ENCODE results near the gene GLI3.

GLI3 gene

DNA sequence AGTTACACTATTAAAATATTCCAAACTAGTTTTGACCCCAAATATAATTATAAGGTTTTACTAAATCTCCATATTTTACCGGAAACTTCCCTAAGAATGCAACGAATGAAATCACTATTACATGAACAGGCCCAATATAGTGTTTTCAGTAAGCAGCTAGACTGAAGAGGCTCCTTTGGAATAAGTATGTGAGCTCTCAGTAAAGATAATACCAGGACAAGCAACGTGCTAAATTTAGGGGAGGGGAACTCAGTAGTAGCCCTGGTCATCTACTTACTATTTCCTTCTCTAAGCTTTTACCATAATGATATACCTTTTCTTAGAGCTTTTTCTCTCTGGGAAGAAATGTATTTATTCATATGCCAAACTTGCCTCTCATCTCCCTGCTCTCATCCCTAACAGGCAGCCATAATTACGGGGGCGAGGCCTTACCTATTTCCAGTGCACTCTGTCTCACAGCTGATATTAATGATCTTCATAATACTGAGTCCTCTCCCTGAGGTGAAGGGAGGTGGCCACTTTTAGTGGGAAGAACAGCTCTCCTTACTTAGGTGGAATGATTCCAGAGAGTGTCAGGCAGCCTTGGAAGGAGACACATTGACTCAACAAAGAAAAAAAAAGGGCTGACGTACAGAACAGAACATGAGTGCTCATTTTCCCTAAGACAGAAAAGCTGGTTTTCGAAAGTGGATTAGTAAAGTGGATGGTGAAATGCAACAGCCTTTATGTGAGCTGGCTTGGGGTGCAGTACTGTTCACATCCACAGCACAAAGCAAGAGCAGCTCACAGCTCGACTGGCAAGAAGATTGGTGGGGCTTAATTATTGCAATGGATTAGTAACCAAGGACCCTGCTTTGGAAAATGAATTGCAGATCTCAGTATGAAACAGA lies 165.4 kb downstream of the GLI3 start:
- no peak for DNase-seq

DNA sequence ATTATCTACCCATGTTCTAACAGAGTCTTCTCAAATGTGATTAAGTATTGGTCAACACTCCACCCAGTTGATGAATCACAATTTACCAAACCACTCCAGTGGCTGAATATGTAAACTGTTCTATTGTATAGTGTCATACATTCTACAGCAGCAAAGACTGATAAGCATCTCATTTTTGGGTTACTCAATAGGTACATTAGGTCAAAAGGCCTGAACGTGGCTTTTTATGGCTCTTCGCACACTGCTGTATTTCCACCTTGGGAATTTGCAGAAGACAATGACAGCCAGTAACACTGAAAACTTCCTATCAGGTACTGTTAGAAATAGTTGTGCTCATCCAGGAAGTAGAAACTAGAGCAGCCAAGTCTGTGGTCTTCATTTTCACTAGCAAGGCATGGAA lies 166.9 kb downstream of the GLI3 start:
- DNase-seq = no peak

DNA sequence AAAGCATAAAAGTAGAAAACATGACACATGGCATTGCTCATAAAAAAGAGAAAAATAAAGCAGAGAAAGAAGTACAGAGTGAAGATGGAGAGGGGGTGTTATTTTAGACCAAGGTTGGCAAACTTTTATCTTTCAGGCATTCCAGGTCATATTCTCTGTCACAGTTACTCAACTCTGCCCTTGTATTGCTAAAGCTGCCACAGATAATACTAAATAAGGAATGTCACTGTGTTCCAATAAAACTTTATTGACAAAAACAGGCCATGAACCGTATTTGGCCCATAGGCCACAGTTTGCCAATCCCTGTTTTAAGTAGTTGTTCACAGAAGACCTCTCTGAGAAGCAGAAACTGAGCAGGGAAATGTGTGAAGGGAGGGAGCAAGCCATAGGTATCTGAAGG lies 167.4 kb downstream of the GLI3 start:
- no peak for DNase-seq

DNA sequence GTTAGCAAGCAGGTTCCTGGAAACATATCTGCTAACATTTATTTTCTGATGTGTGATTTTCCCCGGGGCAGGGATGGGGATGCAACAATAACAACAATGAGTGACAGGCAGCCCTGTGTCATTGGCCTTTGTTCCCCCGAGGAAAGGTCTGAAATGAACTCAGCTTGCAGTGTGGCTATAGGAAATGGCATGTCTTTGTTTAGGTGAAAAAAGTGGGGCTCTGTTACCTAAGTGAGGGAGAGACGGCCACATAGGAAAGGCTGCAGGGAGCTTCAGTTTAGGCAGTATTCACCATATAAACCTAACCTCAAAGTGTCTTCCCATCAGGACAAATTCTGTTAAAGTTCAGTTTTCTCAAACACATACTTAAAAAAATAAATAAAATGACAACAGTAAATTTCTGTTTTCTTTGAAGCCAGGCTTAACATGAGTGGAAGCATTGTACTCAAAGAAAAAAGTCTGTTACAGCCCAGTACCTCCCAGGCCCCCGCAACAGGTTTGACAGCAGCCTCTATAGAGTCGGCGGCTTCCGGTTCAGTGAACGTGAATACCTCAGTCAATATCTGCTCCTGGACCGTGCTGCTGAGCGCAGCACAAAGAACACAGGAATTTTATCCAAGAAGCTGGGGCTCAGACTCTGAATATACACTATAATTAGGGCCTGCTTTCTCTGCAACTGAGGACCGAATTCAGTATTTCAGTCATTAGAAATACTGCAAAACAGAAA lies 168.3 kb downstream of the GLI3 start:
- DNase-seq = no peak

DNA sequence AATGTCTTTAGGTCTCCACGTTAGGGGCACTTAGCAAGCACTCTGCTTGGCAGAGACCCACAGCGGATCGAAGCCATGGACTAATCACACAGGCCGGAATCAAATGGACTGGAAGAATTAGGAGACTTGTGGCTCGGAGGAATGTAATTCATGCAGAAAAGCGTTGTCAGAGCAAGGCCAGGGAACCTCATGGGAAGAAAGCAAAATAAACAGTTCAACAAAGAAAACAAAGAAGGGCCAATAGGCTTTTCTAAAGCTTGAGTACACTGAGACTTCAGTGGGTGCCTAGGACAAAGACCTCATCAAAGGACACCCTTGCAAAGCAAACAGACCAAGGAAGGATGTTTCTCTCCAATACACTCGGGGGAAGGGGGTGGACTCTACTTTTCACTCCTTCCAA lies 171.1 kb downstream of the GLI3 start:
- DNase-seq = no peak

DNA sequence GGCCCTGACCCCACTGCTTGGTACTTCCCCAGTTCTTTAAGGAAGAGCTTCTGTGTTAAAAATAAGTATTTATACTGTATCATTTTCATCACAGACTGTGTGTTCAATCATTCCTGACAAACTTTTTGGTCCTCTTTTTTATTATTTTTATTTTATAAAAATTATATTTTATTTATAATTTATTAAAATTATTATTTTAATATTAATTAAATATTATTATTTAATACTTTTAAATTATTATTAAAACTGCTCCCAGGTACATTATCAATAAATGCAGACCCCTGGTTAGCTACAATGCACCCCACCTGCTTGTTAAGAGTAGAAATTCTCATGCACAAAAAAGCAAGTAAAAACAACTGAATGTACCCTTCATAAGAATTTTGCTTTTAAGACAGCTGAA lies 172.0 kb downstream of the GLI3 start:
- no peak for DNase-seq

DNA sequence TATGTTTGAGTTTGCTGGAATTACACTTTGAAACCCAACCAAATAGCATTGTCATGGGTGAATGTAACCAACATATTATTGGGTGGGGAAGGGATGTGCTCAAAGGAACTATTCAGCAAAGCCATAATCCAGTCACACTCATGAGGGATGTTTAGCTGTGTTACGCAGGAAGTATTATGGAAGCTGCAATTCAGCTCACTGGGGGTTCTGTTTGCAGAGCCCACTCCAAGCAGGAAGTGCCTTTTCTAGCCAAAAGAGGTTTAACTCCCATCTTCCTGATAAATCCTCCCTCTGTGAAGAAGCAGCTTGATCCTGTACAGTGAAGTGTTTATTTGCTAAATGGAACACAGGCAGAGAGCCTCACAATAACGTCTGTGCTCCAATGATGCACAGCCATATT lies 172.5 kb downstream of the GLI3 start:
- DNase-seq = no peak

DNA sequence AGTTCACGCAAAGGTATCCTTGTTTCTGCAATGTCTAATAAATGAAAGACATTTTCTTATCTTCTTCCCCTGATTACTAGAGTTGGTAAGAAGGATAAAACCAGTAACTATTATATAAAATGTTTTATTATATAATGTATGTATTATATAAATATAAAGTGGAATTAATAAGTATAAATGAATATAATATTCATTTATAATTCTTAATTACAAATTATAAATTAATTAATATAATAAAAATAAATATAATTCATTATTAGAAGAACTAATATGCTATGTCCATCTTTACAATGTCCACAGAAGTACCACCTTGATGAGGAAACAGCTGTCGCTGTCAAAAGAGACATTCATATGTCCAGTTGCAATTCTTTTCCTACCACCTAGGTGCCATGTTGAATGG lies 177.7 kb downstream of the GLI3 start:
- no peak for DNase-seq

DNA sequence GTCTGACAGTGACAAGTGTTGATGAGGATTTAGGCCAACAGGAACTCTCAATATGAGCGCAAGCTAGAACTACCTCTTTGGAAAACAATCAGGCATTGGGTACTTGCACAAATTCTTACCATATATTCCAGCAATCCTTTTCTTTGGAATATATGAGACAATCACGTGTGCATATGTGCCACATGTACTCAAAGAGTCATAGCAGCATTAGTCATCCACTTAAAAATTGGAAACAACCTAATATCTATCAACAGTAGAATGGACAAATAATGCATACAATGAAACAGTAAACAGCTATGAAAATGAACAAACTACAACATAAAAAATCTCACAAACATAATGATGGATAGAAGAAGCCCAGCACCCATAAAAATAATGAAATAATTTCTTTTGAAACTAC lies 179.7 kb downstream of the GLI3 start:
- no peak for DNase-seq

DNA sequence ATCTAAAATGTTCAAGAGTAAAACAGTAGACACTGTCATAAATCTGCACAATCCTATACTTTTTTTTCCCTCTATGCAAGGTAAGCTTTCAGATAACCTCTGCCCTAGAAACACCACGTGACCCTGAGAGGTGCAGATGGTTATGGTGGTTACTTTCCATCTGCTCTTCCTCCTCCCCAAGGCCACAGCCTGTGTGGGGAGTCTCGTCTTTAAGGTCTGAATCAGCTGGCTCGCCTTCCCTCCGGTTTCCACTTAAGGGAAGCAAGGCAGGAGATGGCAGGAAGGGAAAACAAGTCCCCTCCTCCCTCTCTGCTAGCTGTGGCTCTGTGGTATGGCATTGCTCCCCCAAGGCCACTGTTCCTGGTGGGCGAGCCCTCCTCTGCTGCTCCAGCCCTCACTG lies 181.8 kb downstream of the GLI3 start:
- no peak for DNase-seq

DNA sequence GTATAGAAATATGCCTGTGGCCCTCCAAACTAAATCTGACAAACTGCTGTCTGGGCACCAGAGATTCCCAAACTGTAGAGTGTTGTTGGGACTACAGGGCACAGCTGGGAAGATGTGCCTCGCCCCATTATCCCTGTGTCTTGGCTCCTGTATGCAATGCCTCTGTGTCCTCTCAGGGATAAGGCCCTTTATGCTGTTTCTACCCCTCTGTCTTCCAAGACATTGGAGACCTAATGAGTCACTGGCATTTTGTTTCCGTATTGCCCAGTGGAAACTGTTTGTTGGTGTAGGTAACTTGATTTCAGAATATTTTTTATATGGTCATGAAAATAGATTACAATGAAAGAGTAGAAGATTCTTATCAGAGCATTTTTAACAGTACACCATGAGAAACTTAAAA lies 183.2 kb downstream of the GLI3 start:
- no peak for DNase-seq

DNA sequence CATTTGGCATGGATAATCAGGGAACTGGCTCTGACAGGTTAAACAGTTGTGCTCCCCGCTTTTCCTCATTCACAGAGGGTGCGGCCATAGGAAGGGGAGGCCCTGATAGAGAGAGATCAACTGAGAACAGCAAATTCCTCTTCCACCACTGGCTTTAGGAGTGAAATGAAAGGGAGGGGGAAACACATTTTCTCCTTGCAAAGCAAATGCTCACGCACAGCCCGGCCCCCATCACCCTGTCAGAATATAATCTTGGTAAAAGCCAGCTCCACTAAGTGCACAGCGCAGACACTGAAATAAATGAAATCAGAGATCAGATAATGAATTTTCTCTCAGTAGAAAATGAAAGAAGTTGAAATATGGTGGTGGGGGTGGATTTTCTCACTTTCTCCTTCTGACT lies 187.2 kb downstream of the GLI3 start:
- no peak for DNase-seq

DNA sequence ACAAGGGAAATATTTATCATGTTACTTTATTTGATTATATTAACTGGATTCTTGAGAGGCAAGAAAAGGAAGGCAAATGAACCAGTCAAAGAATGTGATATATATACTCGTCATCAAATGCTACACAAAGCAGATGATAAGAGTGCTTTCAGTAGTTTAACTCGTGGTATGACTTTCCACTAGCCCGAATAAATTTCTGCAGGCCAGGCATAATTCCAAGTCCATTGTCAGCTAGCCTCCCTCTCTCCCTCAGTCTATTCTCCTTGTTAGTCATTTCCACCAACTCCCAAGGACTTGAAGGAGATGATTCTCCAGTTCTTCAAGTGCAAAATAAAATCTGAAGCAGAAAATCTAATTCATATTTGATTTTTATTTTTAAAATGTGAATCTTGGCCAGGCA lies 190.5 kb downstream of the GLI3 start:
- no peak for DNase-seq

DNA sequence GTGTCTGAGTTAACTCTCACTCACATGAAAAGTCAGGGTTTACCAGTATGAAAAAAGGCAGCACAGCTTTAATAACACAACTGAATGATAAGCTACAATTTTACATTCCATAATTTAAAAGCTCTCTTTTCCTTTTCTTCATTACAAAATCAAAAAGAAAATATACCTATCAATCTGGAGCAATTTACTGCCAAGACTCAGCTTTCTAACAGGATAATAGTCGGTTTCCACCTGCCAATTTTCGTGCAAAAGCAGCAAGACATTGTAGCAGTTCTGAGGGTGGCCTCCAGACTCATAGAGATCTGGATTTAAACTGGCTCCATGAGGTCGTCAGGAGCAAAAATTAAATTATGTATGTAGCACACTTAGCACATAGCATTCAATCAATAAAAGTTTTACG lies 191.0 kb downstream of the GLI3 start:
- no peak for DNase-seq

DNA sequence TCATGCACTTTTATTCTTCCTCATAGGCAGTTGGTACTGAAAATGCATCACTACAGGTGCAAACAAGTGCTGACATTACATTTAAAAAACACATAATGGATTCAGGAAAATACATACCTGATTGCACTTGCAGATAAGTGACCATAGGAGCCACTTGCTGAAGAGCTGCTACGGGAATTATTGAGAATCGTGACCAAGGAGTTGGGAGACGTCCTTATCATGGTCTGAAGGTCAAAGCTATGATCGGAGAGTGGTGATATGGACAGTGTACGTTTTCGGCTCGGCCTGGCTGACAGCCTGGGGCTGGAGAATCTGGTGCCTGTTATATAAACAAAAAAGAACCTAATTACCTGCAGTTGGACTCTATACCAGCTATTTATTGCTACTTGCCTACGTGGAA lies 197.1 kb downstream of the GLI3 start:
- no peak for DNase-seq

DNA sequence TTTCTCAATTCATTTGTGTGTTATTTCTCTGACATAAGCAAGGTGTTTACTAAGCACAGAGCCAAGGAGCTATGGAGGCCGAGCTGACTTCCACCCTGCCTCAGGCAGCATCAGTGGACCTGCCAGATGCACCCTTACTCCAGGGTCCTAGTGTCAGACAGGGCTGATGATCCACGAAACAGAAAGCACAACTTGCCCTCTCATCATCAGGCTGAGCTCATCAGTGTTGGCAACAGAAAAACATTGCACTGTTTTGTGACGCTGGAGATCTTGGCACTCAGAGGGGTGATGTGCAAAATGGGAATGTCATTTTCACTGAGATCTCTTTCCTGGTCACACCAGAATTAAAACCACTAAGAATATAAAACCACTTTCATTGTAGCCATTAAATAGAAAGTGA lies 201.8 kb downstream of the GLI3 start:
- DNase-seq = no peak

DNA sequence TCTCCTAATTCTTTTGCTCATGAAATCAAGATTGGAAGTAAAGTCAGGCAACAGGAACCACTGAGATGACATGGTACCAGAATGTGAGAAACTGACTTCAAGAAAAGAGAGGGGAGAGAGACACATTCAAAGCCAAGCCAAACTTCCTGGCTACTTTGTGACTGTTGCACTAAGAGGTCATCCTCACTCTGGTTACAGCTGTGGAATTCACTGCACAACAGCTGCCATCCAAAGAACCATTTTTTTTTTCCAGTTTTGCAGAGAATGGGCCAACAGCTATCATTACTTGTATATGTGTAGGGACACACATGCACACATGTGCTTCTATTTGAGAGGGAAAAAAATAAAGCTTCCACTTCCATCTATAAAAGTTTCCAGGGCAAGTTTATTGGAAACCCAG lies 203.5 kb downstream of the GLI3 start:
- no peak for DNase-seq

DNA sequence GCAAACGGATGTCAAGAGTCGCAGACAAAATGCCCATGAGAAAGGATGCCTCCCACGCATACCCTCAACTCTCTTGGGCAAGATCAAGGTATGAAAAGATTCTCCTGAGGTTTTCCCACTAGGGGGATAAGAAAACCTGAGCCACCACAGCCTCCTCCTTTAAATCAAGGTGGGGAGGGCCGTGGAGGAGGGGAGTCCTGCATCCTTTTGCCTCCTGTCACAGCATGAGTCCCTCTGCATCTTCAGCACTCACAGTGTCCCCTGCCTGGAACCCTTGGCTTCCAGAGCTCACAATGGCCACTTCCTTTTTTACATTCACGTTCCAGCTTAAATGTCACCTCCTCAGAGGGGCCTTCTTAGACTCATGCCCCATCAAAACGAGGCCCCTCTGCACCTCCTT lies 207.6 kb downstream of the GLI3 start:
- no peak for DNase-seq

DNA sequence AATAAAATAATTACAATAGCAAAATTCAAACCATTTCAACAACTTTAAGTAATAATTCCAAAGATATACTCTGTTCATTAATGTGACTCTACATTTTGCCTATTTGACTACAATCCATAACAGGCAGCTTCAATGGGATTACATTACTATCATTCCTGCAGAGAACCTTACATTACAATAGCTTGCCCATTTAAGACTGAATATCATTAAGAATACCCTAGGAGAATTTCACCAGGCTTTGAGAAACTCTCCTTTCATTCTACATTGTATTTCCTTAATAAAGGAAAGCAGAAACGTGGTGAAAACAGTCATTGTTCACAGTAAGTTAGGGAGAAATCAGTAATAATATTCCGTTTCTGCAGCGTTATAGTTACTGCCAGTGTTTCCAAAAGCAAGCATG lies 209.5 kb downstream of the GLI3 start:
- DNase-seq = no peak

DNA sequence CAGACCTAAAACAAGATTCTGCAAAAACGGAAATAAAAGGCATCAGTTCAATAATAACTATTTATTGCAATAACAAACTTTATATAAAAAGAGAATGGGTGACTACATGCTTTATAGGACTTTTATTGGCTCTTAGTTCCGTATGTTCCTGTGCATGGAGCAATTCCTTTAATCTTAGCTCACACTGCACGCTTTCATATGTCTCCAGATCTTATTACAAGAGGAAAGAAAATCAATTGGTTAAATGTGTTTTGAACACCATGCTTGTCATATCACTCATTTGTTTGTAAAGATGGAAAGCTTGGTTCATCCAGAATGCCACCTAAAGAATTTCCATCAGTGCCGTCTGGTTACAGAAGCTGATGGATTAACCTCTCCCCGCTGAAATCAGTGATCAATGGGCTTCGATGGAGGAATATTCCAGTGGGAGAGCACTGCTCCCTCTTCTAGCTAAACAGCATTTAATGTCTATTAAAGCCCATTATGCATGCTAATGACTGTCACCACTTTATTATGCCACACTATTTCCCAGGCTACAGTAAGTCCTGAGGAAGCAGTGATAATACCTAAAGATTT lies 210.3 kb downstream of the GLI3 start:
- DNase-seq = no peak

DNA sequence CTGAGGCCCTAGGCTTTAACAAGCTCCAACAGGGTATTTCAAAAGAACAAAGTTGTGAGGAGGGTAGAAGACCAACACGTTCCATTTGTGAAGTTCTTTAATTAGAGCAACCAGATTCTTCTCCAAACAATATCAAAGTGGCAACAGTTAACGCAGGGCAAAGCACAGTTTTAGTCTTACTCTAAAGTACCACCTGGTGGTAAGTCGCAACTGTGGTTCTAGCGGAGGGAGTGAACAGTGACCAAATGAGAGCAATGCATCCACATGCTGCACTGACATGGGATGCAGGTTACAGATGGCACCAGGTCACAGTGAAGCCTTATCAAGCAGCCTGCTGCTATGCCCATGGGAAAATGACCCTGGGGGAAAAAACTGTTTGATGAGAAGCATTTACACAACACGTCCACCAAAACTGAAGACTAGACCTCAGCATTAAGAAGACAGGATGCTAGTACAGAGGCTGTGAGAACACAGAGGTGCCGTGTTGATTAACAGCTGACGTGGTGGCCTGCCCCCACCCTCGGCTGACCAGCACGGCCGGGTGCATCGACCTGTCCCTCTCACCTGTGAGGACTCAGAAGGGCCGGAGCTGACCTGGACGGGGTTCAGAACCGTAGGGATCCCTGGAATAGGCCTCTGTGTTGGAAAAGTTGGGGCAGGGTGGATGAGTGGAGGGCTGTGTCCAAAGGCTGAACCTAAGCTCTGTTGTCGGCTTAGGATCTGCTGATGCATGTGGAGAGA lies 211.2 kb downstream of the GLI3 start:
- no peak for DNase-seq

DNA sequence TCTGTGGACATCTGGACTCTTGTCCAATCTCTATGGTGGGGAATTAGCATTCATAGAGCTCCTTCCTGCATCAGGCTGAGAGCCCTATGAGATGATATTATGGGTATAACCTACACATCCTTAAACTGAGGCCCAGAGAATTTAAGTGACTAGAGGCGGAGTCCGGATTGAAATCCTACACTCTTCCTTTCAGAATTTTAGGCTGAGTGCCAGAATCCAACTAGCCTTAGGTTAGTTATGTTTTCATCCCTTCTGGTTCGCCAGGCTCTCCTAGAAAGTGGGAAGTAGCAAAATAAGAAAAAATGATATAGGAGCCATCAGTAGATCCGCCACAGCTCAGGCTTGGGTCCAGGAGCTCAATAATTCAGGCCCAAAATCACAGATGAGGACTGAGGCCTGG lies 212.5 kb downstream of the GLI3 start:
- DNase-seq = no peak

DNA sequence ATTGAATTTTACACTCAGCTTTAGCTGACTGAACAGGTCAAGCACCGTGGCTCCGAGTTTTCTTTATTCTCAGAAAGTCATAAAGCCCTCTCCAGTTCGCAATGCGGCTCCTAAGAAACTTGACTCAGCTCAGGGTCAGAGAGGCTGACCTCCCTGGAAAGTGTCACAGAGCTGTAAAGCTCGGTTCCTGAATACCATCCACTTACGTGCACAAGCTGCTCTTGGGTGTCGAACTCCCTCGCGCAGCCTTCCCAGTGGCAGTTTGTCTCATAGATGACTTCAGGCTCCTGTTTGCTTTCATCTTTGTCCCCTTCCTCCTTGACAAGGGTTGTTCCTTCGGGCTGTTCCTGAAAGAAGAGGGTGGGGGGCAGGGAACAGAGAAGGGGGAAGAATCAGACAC lies 213.7 kb downstream of the GLI3 start:
- DNase-seq = no peak

DNA sequence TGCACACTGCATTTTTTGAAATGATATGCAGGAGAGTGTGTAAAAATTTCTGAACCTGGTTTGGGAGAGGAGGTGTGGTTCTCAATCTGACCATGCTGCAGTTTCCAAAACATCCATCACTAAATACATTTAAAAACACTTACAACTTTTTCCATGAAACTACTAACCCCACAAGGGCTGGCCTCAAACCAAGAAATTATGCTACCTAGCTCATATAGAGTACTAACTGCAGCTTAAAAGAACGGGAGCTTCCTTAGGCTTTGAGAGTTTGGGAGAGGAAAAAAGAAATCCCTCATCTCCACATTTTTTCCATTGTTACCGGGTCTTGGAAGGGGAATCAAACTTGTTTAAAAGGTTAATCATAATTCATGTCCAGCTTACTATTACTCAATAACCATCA lies 214.2 kb downstream of the GLI3 start:
- no peak for DNase-seq

All from suppressor macrophage treated with lipopolysaccharide for 4 hours (primary cell).